Measurements from ENCODE around the gene TRMT6.
A peak's percentile ranks its signal among the peaks of the same experiment; 100 is the strongest.

The TRMT6 gene

GRCh38 chr20:5950271-5951031 lies at the start of gene TRMT6, which contains the start of gene MCM8:
Gene TRMT6, minus strand, starts transcription at chr20:5950533. Its CDS starts 128 bp downstream, at chr20:5950405.
Gene MCM8, plus strand, starts transcription at chr20:5950652. Its CDS starts 1,364 bp downstream, at chr20:5952016.
- ATAC-seq: peak; percentile 99

GRCh38 chr20:5999783-6000182 lies 49.5 kb upstream of the TRMT6 start:
- no peak for ATAC-seq
- TF ChIP-seq ZNF8 (CRISPR knock-in tag; IDR thresholded peaks at IDR 0.05): no peak
- TF ChIP-seq CSRNP3 (CRISPR knock-in tag; IDR thresholded peaks at IDR 0.05): no peak
- TF ChIP-seq OSR1 (CRISPR knock-in tag; IDR thresholded peaks at IDR 0.05): no peak
- no peak for TF ChIP-seq PPARA (CRISPR knock-in tag; IDR thresholded peaks at IDR 0.05; ENCODE audit: borderline replicate concordance)
- no peak for TF ChIP-seq POU6F1 (CRISPR knock-in tag; IDR thresholded peaks at IDR 0.05; ENCODE audit: borderline replicate concordance, low read depth)
- no peak for TF ChIP-seq GLIS3 (CRISPR knock-in tag; IDR thresholded peaks at IDR 0.05)
- no peak for TF ChIP-seq TSHZ2 (CRISPR knock-in tag; IDR thresholded peaks at IDR 0.05)
- no peak for TF ChIP-seq ZNF565 (CRISPR knock-in tag; conservative IDR thresholded peaks at IDR 0.05; ENCODE audit: low read depth)
- TF ChIP-seq ZFP30 (CRISPR knock-in tag; IDR thresholded peaks at IDR 0.05): no peak

More at GRCh38 chr20:5950271-5951031, at the start of gene TRMT6, which contains the start of gene MCM8:
- 0 out of 2 replicates have a peak, but pooled peaks have one; percentile 13 for TF ChIP-seq PATZ1 (CRISPR knock-in tag; IDR thresholded peaks at IDR 0.05; ENCODE audit: borderline replicate concordance)
- TF ChIP-seq CREB5 (CRISPR knock-in tag; IDR thresholded peaks at IDR 0.05; ENCODE audit: low read depth): no peak

- ATAC-seq: no peak
- no peak for TF ChIP-seq SNAI2 (CRISPR knock-in tag; IDR thresholded peaks at IDR 0.05)
- no peak for TF ChIP-seq POU6F1 (CRISPR knock-in tag; IDR thresholded peaks at IDR 0.05; ENCODE audit: borderline replicate concordance, low read depth)
- TF ChIP-seq GLIS3 (CRISPR knock-in tag; IDR thresholded peaks at IDR 0.05): no peak
- no peak for TF ChIP-seq ZNF565 (CRISPR knock-in tag; conservative IDR thresholded peaks at IDR 0.05; ENCODE audit: low read depth)
- TF ChIP-seq TCF4 (CRISPR knock-in tag; IDR thresholded peaks at IDR 0.05; ENCODE audit: borderline replicate concordance): no peak
- TF ChIP-seq PPARA (CRISPR knock-in tag; IDR thresholded peaks at IDR 0.05; ENCODE audit: borderline replicate concordance): no peak
- no peak for TF ChIP-seq CSDC2 (CRISPR knock-in tag; IDR thresholded peaks at IDR 0.05)
- no peak for TF ChIP-seq ZNF8 (CRISPR knock-in tag; IDR thresholded peaks at IDR 0.05)
- no peak for TF ChIP-seq ZC3H10 (CRISPR knock-in tag; IDR thresholded peaks at IDR 0.05)
- TF ChIP-seq ARNTL (CRISPR knock-in tag; IDR thresholded peaks at IDR 0.05; ENCODE audit: borderline replicate concordance, low read depth): no peak
- TF ChIP-seq CREB5 (CRISPR knock-in tag; IDR thresholded peaks at IDR 0.05; ENCODE audit: low read depth): no peak
Measured at GRCh38 chr20:5996765-5997164, 46.4 kb upstream of the TRMT6 start.

Measured in SK-N-SH treated with all-trans-retinoic acid at 6 μM for 48 hours (cell line).